Small intestine (tissue), 7 donors: Measurements from ENCODE around the gene DLG2. TPM values are rescaled to one million over a fixed set of nuclear protein-coding genes. Genes with fewer than 3 reads are reported as not detected.

ENCODE experiments used
- DNase-seq, 2 donors: peaks; one replicate each; pipeline versions ENCODE4 v3.0.0 to v3.0.0-alpha.2; 2013
- FAIRE-seq: peaks from 2 replicates; lab custom pipeline; 2012; peaks lifted over from hg19 to GRCh38; lab: Jason Lieb, UNC
- H3K27ac ChIP-seq, 3 donors: one replicate each; pipeline ENCODE4 v1.5.1; 2013; ENCODE audit warnings: low read length in 2 of 3, mild to moderate bottlenecking in 2 of 3, control low read depth in 1 of 3, inconsistent platforms in 1 of 3, low read depth in 1 of 3, moderate library complexity in 1 of 3
- H3K27me3 ChIP-seq, 3 donors: one replicate each; pipeline ENCODE4 v1.6.1; 2013; ENCODE audit warnings: low read length in 3 of 3, inconsistent platforms in 1 of 3; ENCODE audit not compliant: control insufficient read depth in 3 of 3, insufficient read depth in 3 of 3
- H3K36me3 ChIP-seq, 3 donors: one replicate each; pipeline ENCODE4 v1.6.1; 2013; ENCODE audit warnings: low read length in 3 of 3, inconsistent platforms in 1 of 3, low read depth in 1 of 3, mild to moderate bottlenecking in 1 of 3, moderate library complexity in 1 of 3; ENCODE audit not compliant: control insufficient read depth in 3 of 3, insufficient read depth in 2 of 3
- H3K4me1 ChIP-seq, 3 donors: one replicate each; pipeline ENCODE4 v1.6.1; 2013; ENCODE audit warnings: low read length in 2 of 3, inconsistent platforms in 1 of 3, low read depth in 1 of 3, mild to moderate bottlenecking in 1 of 3, moderate library complexity in 1 of 3; ENCODE audit not compliant: control insufficient read depth in 3 of 3, insufficient read depth in 2 of 3
- H3K4me3 ChIP-seq, 3 donors: one replicate each; pipeline ENCODE4 v1.5.1; 2013; ENCODE audit warnings: low read length in 3 of 3, control low read depth in 1 of 3, inconsistent platforms in 1 of 3, low read depth in 1 of 3, mild to moderate bottlenecking in 1 of 3, moderate library complexity in 1 of 3
- H3K9me3 ChIP-seq, 2 donors: one replicate each; pipeline ENCODE4 v1.6.1; 2013; ENCODE audit warnings: low read depth in 1 of 2, low read length in 1 of 2; ENCODE audit not compliant: control insufficient read depth in 2 of 2, insufficient read depth in 1 of 2
- WGBS, 3 donors: extraction: QIAGEN DNeasy Blood & Tissue Kit; methylation state at CpG; one replicate each; pipeline ENCODE4 v1.1.7; 2013; 5-methylcytosine and 5-hydroxymethylcytosine counted together
- polyA plus RNA-seq, 4 donors: library from polyadenylated mRNA; stranded (reverse) in 3 of 4; unstranded in 1 of 4; fragments of 200-250 nt in 3 of 4; fragments of 120-200 nt in 1 of 4; gene quantifications; one replicate each; pipeline versions ENCODE4 v1.2.1 to v1.2.3, GENCODE V29; 2013
- donor health status: healthy with polysubstance abuse.
- donor health status: control.
- donor health status: control.
- donor health status: Bipolar disorder and iron deficiency.
- donor health status: healthy.

DLG2 gene
- polyA plus RNA-seq, 4 donors = 0.22 to 1.6 (median 1.1) TPM

GRCh38 chr11:83691451-83691950 lies 1935.6 kb downstream of the DLG2 start:
- FAIRE-seq = no peak
- H3K27me3 ChIP-seq = no peaks in the 10 kb centered on the region
- 6 to 43% (median 18%) methylated on average over 9 of the region's 9 CpGs for WGBS, 3 donors
- peak; percentile 72 to 84 for DNase-seq
- H3K27ac ChIP-seq = peak overlapping the region in 1 of 3 donors; percentile 70
- no peak overlapping the region for H3K4me3 ChIP-seq
- peaks cover 0 to 16% (median 10%) of the 10 kb centered on the region in 3 donors for H3K4me1 ChIP-seq
- H3K9me3 ChIP-seq = no peaks in the 10 kb centered on the region
- H3K36me3 ChIP-seq = no peaks in the 10 kb centered on the region

GRCh38 chr11:83689144-83689780 lies 1937.9 kb downstream of the DLG2 start:
- DNase-seq = no peak
- H3K9me3 ChIP-seq = no peaks in the 10 kb centered on the region
- no peak overlapping the region for H3K4me3 ChIP-seq
- 76 to 94% (median 92%) methylated on average over 1 of the region's 1 CpG for WGBS, 3 donors
- H3K4me1 ChIP-seq = peaks cover 0 to 15% (median 8%) of the 10 kb centered on the region in 3 donors
- no peaks in the 10 kb centered on the region for H3K27me3 ChIP-seq
- no peak for FAIRE-seq
- no peaks in the 10 kb centered on the region for H3K36me3 ChIP-seq
- no peak overlapping the region for H3K27ac ChIP-seq

GRCh38 chr11:83687787-83688186 lies 1939.4 kb downstream of the DLG2 start:
- Histone ChIP-seq H3K27ac (no peak overlapping the region), H3K4me3 (no peak overlapping the region), H3K36me3 (no peaks in the 10 kb centered on the region), H3K9me3 (no peaks in the 10 kb centered on the region), H3K4me1 (peaks cover 0 to 8% (median 0%) of the 10 kb centered on the region in 3 donors), H3K27me3 (no peaks in the 10 kb centered on the region)
- WGBS, 3 donors = 82 to 92% (median 88%) methylated on average over 5 of the region's 5 CpGs
- DNase-seq (no peak), FAIRE-seq (no peak)

GRCh38 chr11:83685730-83686129 lies 1941.4 kb downstream of the DLG2 start:
- no peak overlapping the region for H3K27ac ChIP-seq
- no peaks in the 10 kb centered on the region for H3K36me3 ChIP-seq
- WGBS, 3 donors = 90 to 95% (median 93%) methylated on average over 2 of the region's 2 CpGs
- no peaks in the 10 kb centered on the region for H3K9me3 ChIP-seq
- no peak overlapping the region for H3K4me3 ChIP-seq
- FAIRE-seq = no peak
- H3K27me3 ChIP-seq = peaks cover 0 to 4% (median 0%) of the 10 kb centered on the region in 3 donors
- H3K4me1 ChIP-seq = peaks cover 0 to 3% (median 2%) of the 10 kb centered on the region in 3 donors
- no peak for DNase-seq

- 74 to 79% (median 75%) methylated on average over 4 of the region's 4 CpGs for WGBS, 3 donors
- no peak for DNase-seq
- no peak for FAIRE-seq
- Histone ChIP-seq H3K36me3 (no peaks in the 10 kb centered on the region), H3K27me3 (peaks cover 0 to 4% (median 0%) of the 10 kb centered on the region in 3 donors), H3K9me3 (no peaks in the 10 kb centered on the region), H3K27ac (no peak overlapping the region), H3K4me1 (peaks cover 0 to 2% (median 2%) of the 10 kb centered on the region in 3 donors), H3K4me3 (no peak overlapping the region)
Measured at GRCh38 chr11:83684071-83684470, 1943.1 kb downstream of the DLG2 start.

GRCh38 chr11:83682611-83682973 lies 1944.6 kb downstream of the DLG2 start:
- Histone ChIP-seq H3K4me1 (peaks cover 0 to 2% (median 2%) of the 10 kb centered on the region in 3 donors), H3K9me3 (no peaks in the 10 kb centered on the region), H3K36me3 (no peaks in the 10 kb centered on the region), H3K4me3 (no peak overlapping the region), H3K27ac (no peak overlapping the region), H3K27me3 (peaks cover 0 to 4% (median 0%) of the 10 kb centered on the region in 3 donors)
- 35 to 66% (median 65%) methylated on average over 1 of the region's 1 CpG for WGBS, 3 donors
- no peak for FAIRE-seq
- DNase-seq = peak in 1 of 2 donors; percentile 21

- DNase-seq = no peak
- FAIRE-seq = no peak
- 27 to 60% (median 40%) methylated on average over 10 of the region's 10 CpGs for WGBS, 3 donors
- no peak overlapping the region for H3K27ac ChIP-seq
- peak overlapping the region in 1 of 3 donors; percentile 3 for H3K4me3 ChIP-seq
- peaks cover 0 to 2% (median 2%) of the 10 kb centered on the region in 3 donors for H3K4me1 ChIP-seq
- H3K27me3 ChIP-seq = peaks cover 0 to 4% (median 0%) of the 10 kb centered on the region in 3 donors
- H3K9me3 ChIP-seq = no peaks in the 10 kb centered on the region
- no peaks in the 10 kb centered on the region for H3K36me3 ChIP-seq
Measured at GRCh38 chr11:83681906-83682610, 1945.1 kb downstream of the DLG2 start.

- DNase-seq (peak in 1 of 2 donors; percentile 27), FAIRE-seq (no peak)
- Histone ChIP-seq H3K36me3 (no peaks in the 10 kb centered on the region), H3K27ac (no peak overlapping the region), H3K9me3 (no peaks in the 10 kb centered on the region), H3K27me3 (peaks cover 0 to 4% (median 0%) of the 10 kb centered on the region in 3 donors), H3K4me1 (peaks cover 0 to 2% (median 2%) of the 10 kb centered on the region in 3 donors), H3K4me3 (peak overlapping the region in 2 of 3 donors; percentile 3 to 16)
- 42 to 64% (median 51%) methylated on average over 15 of the region's 15 CpGs for WGBS, 3 donors
Measured at GRCh38 chr11:83681031-83681781, 1945.9 kb downstream of the DLG2 start.
